ENCODE measurements around the gene AIF1L. TPM values are rescaled to one million over a fixed set of nuclear protein-coding genes. Genes with fewer than 3 reads are reported as not detected.

The AIF1L gene
- total RNA-seq, 1 experiment from 2014 or later: 23.7 TPM

DNA sequence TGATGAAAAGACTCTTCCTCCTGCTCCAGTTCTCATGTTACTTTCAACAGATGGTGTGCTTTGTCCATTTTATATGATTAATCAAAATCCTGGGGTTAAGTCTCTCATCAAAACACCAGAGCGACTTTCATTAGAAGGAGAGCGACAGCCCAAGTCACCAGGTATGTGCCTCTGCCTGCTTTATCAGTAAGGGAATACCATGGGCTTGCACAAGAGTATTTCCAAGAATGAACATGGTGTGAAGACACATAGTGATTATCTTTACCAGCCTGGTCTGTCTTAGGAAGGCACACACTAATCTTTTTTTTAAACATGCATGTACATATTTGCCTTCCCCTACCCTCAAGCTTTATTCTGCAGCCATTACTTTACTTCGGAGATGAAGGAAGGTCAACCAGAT lies 44.2 kb downstream of the AIF1L start:
- DNase-seq (no peak), ATAC-seq (no peak)
- Histone ChIP-seq H3K27ac (ENCODE audit: low read length) (no peak overlapping the region), H3K9ac (ENCODE audit: low read length) (no peak overlapping the region), H3K4me2 (ENCODE audit: low read length) (no peak overlapping the region), H3K9me2 (replicated peaks; ENCODE audit: low read length) (no peaks in the 10 kb centered on the region), H3K36me3 (ENCODE audit: low read depth, low read length) (peaks cover 40% of the 10 kb centered on the region), H3K79me2 (ENCODE audit: low read length) (no peaks in the 10 kb centered on the region), H3K27me3 (ENCODE audit: low read length) (no peaks in the 10 kb centered on the region), H3K9me3 (ENCODE audit: low read length) (no peaks in the 10 kb centered on the region), H3K4me3 (ENCODE audit: low read length) (no peak overlapping the region), H3F3A (ENCODE audit: low read length, unreplicated experiment) (no peaks in the 10 kb centered on the region), H2AFZ (ENCODE audit: low read length) (no peak overlapping the region), H3K4me1 (ENCODE audit: insufficient read depth, low read length) (no peaks in the 10 kb centered on the region), H4K20me1 (ENCODE audit: low read length) (no peaks in the 10 kb centered on the region)
- intact Hi-C loops (cut with micrococcal nuclease): no loop called here
- TF ChIP-seq EZH2 (IDR thresholded peaks at IDR 0.05; ENCODE audit: low read length, unreplicated experiment) (no peak), EZH2phosphoT487 (IDR thresholded peaks at IDR 0.05; ENCODE audit: borderline replicate concordance, low read length) (no peak)
- TF ChIP-seq, protein P1, sequence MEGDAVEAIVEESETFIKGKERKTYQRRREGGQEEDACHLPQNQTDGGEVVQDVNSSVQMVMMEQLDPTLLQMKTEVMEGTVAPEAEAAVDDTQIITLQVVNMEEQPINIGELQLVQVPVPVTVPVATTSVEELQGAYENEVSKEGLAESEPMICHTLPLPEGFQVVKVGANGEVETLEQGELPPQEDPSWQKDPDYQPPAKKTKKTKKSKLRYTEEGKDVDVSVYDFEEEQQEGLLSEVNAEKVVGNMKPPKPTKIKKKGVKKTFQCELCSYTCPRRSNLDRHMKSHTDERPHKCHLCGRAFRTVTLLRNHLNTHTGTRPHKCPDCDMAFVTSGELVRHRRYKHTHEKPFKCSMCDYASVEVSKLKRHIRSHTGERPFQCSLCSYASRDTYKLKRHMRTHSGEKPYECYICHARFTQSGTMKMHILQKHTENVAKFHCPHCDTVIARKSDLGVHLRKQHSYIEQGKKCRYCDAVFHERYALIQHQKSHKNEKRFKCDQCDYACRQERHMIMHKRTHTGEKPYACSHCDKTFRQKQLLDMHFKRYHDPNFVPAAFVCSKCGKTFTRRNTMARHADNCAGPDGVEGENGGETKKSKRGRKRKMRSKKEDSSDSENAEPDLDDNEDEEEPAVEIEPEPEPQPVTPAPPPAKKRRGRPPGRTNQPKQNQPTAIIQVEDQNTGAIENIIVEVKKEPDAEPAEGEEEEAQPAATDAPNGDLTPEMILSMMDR (conservative IDR thresholded peaks at IDR 0.05; ENCODE audit: low read depth, low read length): no peak
- ChIA-PET POLR2A (ENCODE audit: unreplicated experiment) (no interaction called here), CTCF (no interaction called here)
- no TSS peak for BruUV-seq (replicated peaks)

DNA sequence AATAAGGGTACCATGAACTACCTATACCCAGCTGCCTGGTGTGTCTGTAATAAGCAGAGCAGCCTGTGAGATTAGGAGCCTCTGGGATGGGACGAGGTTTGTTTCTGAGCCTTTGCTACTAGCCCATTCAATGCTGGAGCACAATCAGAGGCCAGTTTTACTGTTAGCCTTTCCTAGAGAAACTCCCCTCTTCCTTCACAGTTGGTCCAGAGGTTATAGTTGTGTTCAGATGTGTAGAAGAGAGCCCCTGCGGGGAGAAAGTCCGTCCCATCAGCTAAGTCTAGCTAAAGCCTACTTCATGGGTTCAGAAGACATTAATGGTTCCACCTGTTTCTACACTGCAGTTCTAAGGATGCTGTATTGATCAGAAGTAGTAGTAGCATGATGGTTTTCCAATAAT lies 45.8 kb downstream of the AIF1L start:
- H4K20me1 ChIP-seq (ENCODE audit: low read length): no peaks in the 10 kb centered on the region
- no peaks in the 10 kb centered on the region for H3K4me1 ChIP-seq (ENCODE audit: insufficient read depth, low read length)
- H3K9ac ChIP-seq (ENCODE audit: low read length): no peak overlapping the region
- peaks cover 47% of the 10 kb centered on the region for H3K36me3 ChIP-seq (ENCODE audit: low read depth, low read length)
- DNase-seq (no peak), ATAC-seq (no peak)
- intact Hi-C loops (cut with micrococcal nuclease): no loop called here
- H3K27me3 ChIP-seq (ENCODE audit: low read length): no peaks in the 10 kb centered on the region
- H3K27ac ChIP-seq (ENCODE audit: low read length): no peak overlapping the region
- H3K9me2 ChIP-seq (replicated peaks; ENCODE audit: low read length): no peaks in the 10 kb centered on the region
- TF ChIP-seq EZH2phosphoT487 (IDR thresholded peaks at IDR 0.05; ENCODE audit: borderline replicate concordance, low read length) (no peak), EZH2 (IDR thresholded peaks at IDR 0.05; ENCODE audit: low read length, unreplicated experiment) (no peak)
- TF ChIP-seq, protein P1 (conservative IDR thresholded peaks at IDR 0.05; ENCODE audit: low read depth, low read length): no peak
- no peak overlapping the region for H3K4me3 ChIP-seq (ENCODE audit: low read length)
- no peaks in the 10 kb centered on the region for H3K9me3 ChIP-seq (ENCODE audit: low read length)
- POLR2A ChIA-PET (ENCODE audit: unreplicated experiment): no interaction called here
- H3F3A ChIP-seq (ENCODE audit: low read length, unreplicated experiment): no peaks in the 10 kb centered on the region
- no peak overlapping the region for H2AFZ ChIP-seq (ENCODE audit: low read length)
- no peak overlapping the region for H3K4me2 ChIP-seq (ENCODE audit: low read length)
- H3K79me2 ChIP-seq (ENCODE audit: low read length): no peaks in the 10 kb centered on the region
- CTCF ChIA-PET: no interaction called here
- BruUV-seq (replicated peaks): no TSS peak

DNA sequence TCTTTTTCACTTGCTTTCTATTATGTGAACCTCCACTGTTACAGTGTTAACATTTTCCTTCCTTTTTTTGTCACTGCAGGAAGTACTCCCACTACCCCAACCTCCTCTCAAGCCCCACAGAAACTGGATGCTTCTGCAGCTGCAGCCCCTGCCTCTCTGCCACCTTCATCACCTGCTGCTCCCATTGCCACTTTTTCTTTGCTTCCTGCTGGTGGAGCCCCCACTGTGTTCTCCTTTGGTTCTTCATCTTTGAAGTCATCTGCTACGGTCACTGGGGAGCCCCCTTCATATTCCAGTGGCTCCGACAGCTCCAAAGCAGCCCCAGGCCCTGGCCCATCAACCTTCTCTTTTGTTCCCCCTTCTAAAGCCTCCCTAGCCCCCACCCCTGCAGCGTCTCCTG lies 47.9 kb downstream of the AIF1L start:
- Histone ChIP-seq H3K79me2 (ENCODE audit: low read length) (no peaks in the 10 kb centered on the region), H3K4me2 (ENCODE audit: low read length) (no peak overlapping the region), H3K9ac (ENCODE audit: low read length) (no peak overlapping the region), H2AFZ (ENCODE audit: low read length) (no peak overlapping the region), H3K4me1 (ENCODE audit: insufficient read depth, low read length) (no peaks in the 10 kb centered on the region), H3K36me3 (ENCODE audit: low read depth, low read length) (peaks cover 63% of the 10 kb centered on the region), H3K9me2 (replicated peaks; ENCODE audit: low read length) (no peaks in the 10 kb centered on the region), H3K9me3 (ENCODE audit: low read length) (no peaks in the 10 kb centered on the region), H3K4me3 (ENCODE audit: low read length) (no peak overlapping the region), H3F3A (ENCODE audit: low read length, unreplicated experiment) (no peaks in the 10 kb centered on the region), H3K27ac (ENCODE audit: low read length) (no peak overlapping the region), H4K20me1 (ENCODE audit: low read length) (no peaks in the 10 kb centered on the region), H3K27me3 (ENCODE audit: low read length) (no peaks in the 10 kb centered on the region)
- intact Hi-C loops (cut with micrococcal nuclease): no loop called here
- TF ChIP-seq, protein P1 (conservative IDR thresholded peaks at IDR 0.05; ENCODE audit: low read depth, low read length): no peak
- no peak for TF ChIP-seq EZH2 (IDR thresholded peaks at IDR 0.05; ENCODE audit: low read length, unreplicated experiment)
- BruUV-seq (replicated peaks): no TSS peak
- ChIA-PET POLR2A (ENCODE audit: unreplicated experiment) (no interaction called here), CTCF (no interaction called here)
- DNase-seq (no peak), ATAC-seq (no peak)

Measured in PC-3 (cell line).